LNCAP (cell line): ENCODE measurements around the gene SHROOM2.

Experiments used
- CTCF ChIP-seq: fragments of 450-650 bp; IDR thresholded peaks from 2 replicates; pipeline ENCODE4 v1.5.1; 2017; ENCODE audit warnings: mild to moderate bottlenecking

Gene SHROOM2

GRCh38 chrX:9884031-9884779 lies 98.0 kb downstream of the SHROOM2 start:
- TF ChIP-seq CTCF: no peak

- peak; percentile 58 for TF ChIP-seq CTCF
Measured at GRCh38 chrX:9885150-9885549, 98.9 kb downstream of the SHROOM2 start.

- TF ChIP-seq CTCF: no peak
Measured at GRCh38 chrX:9887659-9888297, 101.5 kb downstream of the SHROOM2 start.

- TF ChIP-seq CTCF: no peak
Measured at GRCh38 chrX:9888953-9889470, 102.8 kb downstream of the SHROOM2 start.

- TF ChIP-seq CTCF: no peak
Measured at GRCh38 chrX:9890681-9891091, 104.5 kb downstream of the SHROOM2 start.

GRCh38 chrX:9895225-9895912 lies 109.1 kb downstream of the SHROOM2 start:
- TF ChIP-seq CTCF: no peak

- TF ChIP-seq CTCF: no peak
Measured at GRCh38 chrX:9897761-9898161, 111.5 kb downstream of the SHROOM2 start.
